ENCODE measurements around the gene OR2AG2. TPM values are rescaled to one million over a fixed set of nuclear protein-coding genes. Genes with fewer than 3 reads are reported as not detected.
A peak's percentile ranks its signal among the peaks of the same experiment; 100 is the strongest.

The OR2AG2 gene
- total and polyA plus RNA-seq, 8 donors: 0.29 to 0.55 TPM; not detected in 6

GRCh38 chr11:6734616-6735015, 37.2 kb downstream of the OR2AG2 start:
- TF ChIP-seq POLR2AphosphoS5 (IDR thresholded peaks at IDR 0.05) (no peak), POLR2A (IDR thresholded peaks at IDR 0.05) (no peak), EP300 (IDR thresholded peaks at IDR 0.05) (no peak), CTCF (IDR thresholded peaks at IDR 0.05) (no peak)
- Histone ChIP-seq H3K27ac (no peak overlapping the region), H3K36me3 (peaks cover 0 to 6% (median 0%) of the 10 kb centered on the region in 4 donors), H3K4me3 (no peak overlapping the region), H3K27me3 (no peaks in the 10 kb centered on the region), H3K9me3 (no peaks in the 10 kb centered on the region), H3K4me1 (no peaks in the 10 kb centered on the region)
- 60 to 82% (median 73%) methylated on average over 3 of the region's 3 CpGs for WGBS, 5 donors
- intact Hi-C loops (cut with DNase I; ENCODE audit: low total_unique reads): no loop called here
- DNase-seq: no peak

GRCh38 chr11:6733326-6734275, 38.2 kb downstream of the OR2AG2 start:
- Histone ChIP-seq H3K27me3 (no peaks in the 10 kb centered on the region), H3K27ac (no peak overlapping the region), H3K4me3 (no peak overlapping the region), H3K9me3 (no peaks in the 10 kb centered on the region), H3K4me1 (no peaks in the 10 kb centered on the region), H3K36me3 (peaks cover 0 to 6% (median 0%) of the 10 kb centered on the region in 4 donors)
- no peak for DNase-seq
- TF ChIP-seq CTCF (IDR thresholded peaks at IDR 0.05): no peak
- no peak for TF ChIP-seq POLR2AphosphoS5 (IDR thresholded peaks at IDR 0.05)
- TF ChIP-seq POLR2A (IDR thresholded peaks at IDR 0.05): no peak
- TF ChIP-seq EP300 (IDR thresholded peaks at IDR 0.05): no peak
- 58 to 75% (median 64%) methylated on average over 3 of the region's 3 CpGs for WGBS, 5 donors
- intact Hi-C loops (cut with DNase I; ENCODE audit: low total_unique reads): no loop called here

- 48 to 65% (median 58%) methylated on average over 6 of the region's 6 CpGs for WGBS, 5 donors
- no peak for DNase-seq
- TF ChIP-seq POLR2AphosphoS5 (IDR thresholded peaks at IDR 0.05) (no peak), CTCF (IDR thresholded peaks at IDR 0.05) (no peak), EP300 (IDR thresholded peaks at IDR 0.05) (no peak), POLR2A (IDR thresholded peaks at IDR 0.05) (no peak)
- Histone ChIP-seq H3K4me1 (no peaks in the 10 kb centered on the region), H3K9me3 (no peaks in the 10 kb centered on the region), H3K4me3 (no peak overlapping the region), H3K36me3 (no peaks in the 10 kb centered on the region), H3K27me3 (no peaks in the 10 kb centered on the region), H3K27ac (peak overlapping the region in 1 of 5 donors; percentile 38)
- intact Hi-C loops (cut with DNase I; ENCODE audit: low total_unique reads): no loop called here
Observed at GRCh38 chr11:6727971-6728760, 43.6 kb downstream of the OR2AG2 start.

GRCh38 chr11:6725386-6725896, 46.3 kb downstream of the OR2AG2 start:
- H3K9me3 ChIP-seq: no peaks in the 10 kb centered on the region
- H3K27me3 ChIP-seq: no peaks in the 10 kb centered on the region
- no peak overlapping the region for H3K4me3 ChIP-seq
- peaks cover 0 to 8% (median 0%) of the 10 kb centered on the region in 4 donors for H3K36me3 ChIP-seq
- H3K27ac ChIP-seq: no peak overlapping the region
- H3K4me1 ChIP-seq: no peaks in the 10 kb centered on the region
- TF ChIP-seq CTCF (IDR thresholded peaks at IDR 0.05): no peak
- no peak for TF ChIP-seq POLR2A (IDR thresholded peaks at IDR 0.05)
- TF ChIP-seq EP300 (IDR thresholded peaks at IDR 0.05): no peak
- TF ChIP-seq POLR2AphosphoS5 (IDR thresholded peaks at IDR 0.05): no peak
- WGBS, 5 donors: 28 to 53% (median 39%) methylated on average over 2 of the region's 2 CpGs
- DNase-seq: no peak
- intact Hi-C loops (cut with DNase I; ENCODE audit: low total_unique reads): no loop called here

Data from stomach (tissue), 9 donors.